ENCODE results near the gene PSAP. TPM values are rescaled to one million over a fixed set of nuclear protein-coding genes. Genes with fewer than 3 reads are reported as not detected.

Gene PSAP
- total RNA-seq, 1 donor from 2014 or later, result 510 TPM

DNA sequence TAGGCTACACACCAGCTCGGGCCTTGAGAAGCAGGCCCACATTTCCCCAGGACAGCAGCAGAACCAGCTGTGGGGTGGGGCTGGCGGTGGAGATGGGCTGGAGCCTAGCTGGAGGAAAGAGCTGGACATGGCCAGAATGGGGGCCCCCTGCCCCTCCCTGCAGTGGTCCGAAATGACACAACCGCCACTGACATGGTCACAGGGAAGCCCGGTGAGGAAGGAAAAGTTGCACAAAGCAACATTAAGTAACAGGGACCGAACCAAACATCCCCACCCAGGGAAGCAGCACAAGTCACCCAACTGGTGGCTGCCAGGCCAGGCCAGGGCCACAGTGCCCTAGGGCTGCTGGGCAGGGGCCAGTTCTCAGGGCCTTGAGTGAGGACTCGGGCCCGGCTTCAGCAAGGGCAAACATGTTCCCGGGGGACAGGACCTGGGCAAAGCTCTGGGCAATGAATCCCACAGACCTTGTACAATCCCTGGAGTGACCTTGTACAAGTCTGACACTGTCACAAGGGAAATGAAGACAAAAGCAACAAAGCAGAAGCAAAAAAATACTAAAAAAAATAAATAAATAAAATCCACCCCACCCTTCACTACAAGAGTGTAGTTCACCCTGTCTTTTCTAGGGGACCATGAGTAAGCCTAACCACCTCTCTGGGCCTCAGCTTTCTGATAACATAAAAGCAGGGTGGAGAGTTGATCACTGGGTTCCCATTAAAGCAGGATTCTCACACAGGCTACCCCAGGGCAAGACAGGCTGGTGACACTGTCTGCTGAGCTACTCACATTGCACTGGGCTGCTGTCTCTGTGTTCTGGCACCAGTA, 33.0 kb downstream of the PSAP start:
- peaks cover 20% of the 10 kb centered on the region for H3K36me3 Mint-ChIP-seq (ENCODE audit: insufficient read depth)
- TF ChIP-seq, protein P1, sequence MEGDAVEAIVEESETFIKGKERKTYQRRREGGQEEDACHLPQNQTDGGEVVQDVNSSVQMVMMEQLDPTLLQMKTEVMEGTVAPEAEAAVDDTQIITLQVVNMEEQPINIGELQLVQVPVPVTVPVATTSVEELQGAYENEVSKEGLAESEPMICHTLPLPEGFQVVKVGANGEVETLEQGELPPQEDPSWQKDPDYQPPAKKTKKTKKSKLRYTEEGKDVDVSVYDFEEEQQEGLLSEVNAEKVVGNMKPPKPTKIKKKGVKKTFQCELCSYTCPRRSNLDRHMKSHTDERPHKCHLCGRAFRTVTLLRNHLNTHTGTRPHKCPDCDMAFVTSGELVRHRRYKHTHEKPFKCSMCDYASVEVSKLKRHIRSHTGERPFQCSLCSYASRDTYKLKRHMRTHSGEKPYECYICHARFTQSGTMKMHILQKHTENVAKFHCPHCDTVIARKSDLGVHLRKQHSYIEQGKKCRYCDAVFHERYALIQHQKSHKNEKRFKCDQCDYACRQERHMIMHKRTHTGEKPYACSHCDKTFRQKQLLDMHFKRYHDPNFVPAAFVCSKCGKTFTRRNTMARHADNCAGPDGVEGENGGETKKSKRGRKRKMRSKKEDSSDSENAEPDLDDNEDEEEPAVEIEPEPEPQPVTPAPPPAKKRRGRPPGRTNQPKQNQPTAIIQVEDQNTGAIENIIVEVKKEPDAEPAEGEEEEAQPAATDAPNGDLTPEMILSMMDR (IDR thresholded peaks at IDR 0.05; ENCODE audit: unreplicated experiment), result no peak
- no peak overlapping the region for H3K4me3 Mint-ChIP-seq (ENCODE audit: low read depth)
- no peaks in the 10 kb centered on the region for H3K4me1 Mint-ChIP-seq (ENCODE audit: low read depth)
- no peaks in the 10 kb centered on the region for H3K27me3 Mint-ChIP-seq
- H3K27ac Mint-ChIP-seq, result no peak overlapping the region
- no peaks in the 10 kb centered on the region for H3K9me3 Mint-ChIP-seq (ENCODE audit: low read depth)
- no peak for DNase-seq (ENCODE audit: low spot score, unreplicated experiment)

DNA sequence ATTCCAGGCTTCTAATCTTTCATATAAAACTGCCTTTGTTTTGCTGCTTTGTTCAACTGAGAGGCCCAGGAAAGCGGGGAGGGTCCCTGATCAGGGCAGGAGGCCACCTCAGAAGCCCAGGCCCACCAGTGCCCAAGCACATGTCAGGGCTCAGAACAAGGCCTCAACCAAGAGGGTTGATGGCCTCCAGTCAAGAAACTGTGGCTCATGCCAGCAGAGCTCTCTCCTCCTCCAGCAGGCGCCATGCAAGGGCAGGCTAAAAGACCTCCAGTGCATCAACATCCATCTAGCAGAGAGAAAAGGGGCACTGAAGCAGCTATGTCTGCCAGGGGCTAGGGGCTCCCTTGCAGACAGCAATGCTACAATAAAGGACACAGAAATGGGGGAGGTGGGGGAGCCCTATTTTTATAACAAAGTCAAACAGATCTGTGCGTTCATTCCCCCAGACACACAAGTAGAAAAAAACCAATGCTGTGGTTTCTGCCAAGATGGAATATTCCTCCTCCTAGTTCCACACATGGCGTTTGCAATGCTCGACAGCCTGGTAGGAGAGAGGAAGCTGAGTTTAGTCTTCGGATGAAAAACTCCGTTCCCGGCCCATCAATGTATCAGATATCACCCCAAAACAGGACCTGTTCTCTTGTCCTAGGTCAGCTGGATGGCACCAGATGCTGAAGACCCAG, 34.0 kb downstream of the PSAP start:
- DNase-seq (ENCODE audit: low spot score, unreplicated experiment), result no peak
- H3K4me3 Mint-ChIP-seq (ENCODE audit: low read depth), result no peak overlapping the region
- TF ChIP-seq, protein P1 (IDR thresholded peaks at IDR 0.05; ENCODE audit: unreplicated experiment), result no peak
- H3K9me3 Mint-ChIP-seq (ENCODE audit: low read depth), result no peaks in the 10 kb centered on the region
- peaks cover 20% of the 10 kb centered on the region for H3K36me3 Mint-ChIP-seq (ENCODE audit: insufficient read depth)
- no peaks in the 10 kb centered on the region for H3K4me1 Mint-ChIP-seq (ENCODE audit: low read depth)
- no peak overlapping the region for H3K27ac Mint-ChIP-seq
- no peaks in the 10 kb centered on the region for H3K27me3 Mint-ChIP-seq

DNA sequence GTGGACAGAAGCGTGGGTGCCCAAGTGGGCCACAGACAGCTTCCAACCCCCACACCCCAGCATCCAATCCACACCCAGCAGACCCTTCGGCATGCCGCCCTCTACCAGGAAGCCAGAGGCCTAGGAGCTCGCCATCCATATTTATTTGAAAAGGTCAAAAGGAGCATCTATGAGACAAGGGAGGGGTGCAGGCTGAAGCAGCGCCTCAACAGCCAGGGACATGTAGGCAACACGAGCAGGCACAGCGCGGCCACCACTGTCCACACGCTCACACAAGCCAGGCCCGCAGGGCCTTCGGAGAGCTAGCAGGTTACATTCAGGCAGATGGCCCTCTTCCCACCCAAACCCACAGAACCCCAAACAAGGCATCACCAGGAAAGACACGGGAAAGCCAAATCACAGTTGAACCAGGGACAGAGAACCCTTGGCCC, 34.6 kb downstream of the PSAP start:
- H3K27ac Mint-ChIP-seq, result no peak overlapping the region
- no peaks in the 10 kb centered on the region for H3K9me3 Mint-ChIP-seq (ENCODE audit: low read depth)
- DNase-seq (ENCODE audit: low spot score, unreplicated experiment), result no peak
- TF ChIP-seq, protein P1 (IDR thresholded peaks at IDR 0.05; ENCODE audit: unreplicated experiment), result no peak
- H3K27me3 Mint-ChIP-seq, result no peaks in the 10 kb centered on the region
- no peak overlapping the region for H3K4me3 Mint-ChIP-seq (ENCODE audit: low read depth)
- H3K4me1 Mint-ChIP-seq (ENCODE audit: low read depth), result no peaks in the 10 kb centered on the region
- H3K36me3 Mint-ChIP-seq (ENCODE audit: insufficient read depth), result peaks cover 20% of the 10 kb centered on the region

DNA sequence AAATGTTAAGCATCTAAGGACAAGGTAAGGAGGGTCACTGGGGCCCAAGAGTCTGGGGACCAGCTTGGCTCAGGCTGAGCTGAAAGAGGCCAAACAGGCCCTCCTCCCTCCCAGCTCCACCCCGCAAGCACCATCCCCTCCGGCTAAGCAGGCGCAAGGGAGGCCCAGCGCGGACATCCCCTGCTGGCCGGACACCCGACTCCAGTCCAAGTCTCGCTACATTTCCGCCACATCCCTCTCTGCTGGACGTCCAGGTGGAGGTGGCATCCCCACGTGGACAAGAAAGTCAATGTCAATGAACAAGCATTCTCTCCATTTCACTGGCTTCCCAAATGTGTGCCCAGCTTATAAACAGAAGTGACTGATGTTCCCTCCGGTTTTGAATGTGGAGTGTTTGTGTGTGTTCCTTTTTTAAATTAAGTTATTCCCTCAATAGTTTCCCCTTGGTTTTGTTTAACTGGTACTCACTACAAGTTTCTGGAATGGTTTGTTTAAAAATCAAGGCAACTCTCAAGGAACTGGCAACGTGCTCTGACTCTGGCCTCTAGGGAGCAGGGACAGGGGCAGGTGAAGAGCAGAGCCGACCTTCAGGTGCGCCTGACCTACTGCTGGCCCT, 35.4 kb downstream of the PSAP start:
- no peaks in the 10 kb centered on the region for H3K27me3 Mint-ChIP-seq
- no peaks in the 10 kb centered on the region for H3K9me3 Mint-ChIP-seq (ENCODE audit: low read depth)
- TF ChIP-seq, protein P1 (IDR thresholded peaks at IDR 0.05; ENCODE audit: unreplicated experiment), result no peak
- no peak overlapping the region for H3K4me3 Mint-ChIP-seq (ENCODE audit: low read depth)
- H3K36me3 Mint-ChIP-seq (ENCODE audit: insufficient read depth), result peaks cover 17% of the 10 kb centered on the region
- H3K4me1 Mint-ChIP-seq (ENCODE audit: low read depth), result no peaks in the 10 kb centered on the region
- H3K27ac Mint-ChIP-seq, result no peak overlapping the region
- no peak for DNase-seq (ENCODE audit: low spot score, unreplicated experiment)

DNA sequence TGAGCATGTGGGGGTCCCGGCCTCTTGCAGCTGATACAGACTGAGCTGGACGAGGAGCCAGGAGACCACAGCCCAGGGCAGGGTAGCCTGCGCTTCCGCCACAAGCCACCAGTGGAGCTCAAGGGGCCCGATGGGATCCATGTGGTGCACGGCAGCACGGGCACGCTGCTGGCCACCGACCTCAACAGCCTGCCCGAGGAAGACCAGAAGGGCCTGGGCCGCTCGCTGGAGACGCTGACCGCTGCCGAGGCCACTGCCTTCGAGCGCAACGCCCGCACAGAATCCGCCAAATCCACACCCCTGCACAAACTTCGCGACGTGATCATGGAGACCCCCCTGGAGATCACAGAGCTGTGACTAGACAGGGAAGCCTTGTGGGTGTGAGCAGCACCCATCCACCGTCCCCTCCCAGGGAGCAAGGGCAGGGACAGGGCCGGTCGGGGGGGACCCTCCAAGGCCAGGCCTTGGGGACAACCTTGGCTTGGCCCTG, 36.1 kb downstream of the PSAP start:
- TF ChIP-seq, protein P1 (IDR thresholded peaks at IDR 0.05; ENCODE audit: unreplicated experiment), result no peak
- no peak for DNase-seq (ENCODE audit: low spot score, unreplicated experiment)
- no peak overlapping the region for H3K4me3 Mint-ChIP-seq (ENCODE audit: low read depth)
- H3K9me3 Mint-ChIP-seq (ENCODE audit: low read depth), result no peaks in the 10 kb centered on the region
- H3K27ac Mint-ChIP-seq, result peak overlapping the region; percentile 31
- H3K4me1 Mint-ChIP-seq (ENCODE audit: low read depth), result no peaks in the 10 kb centered on the region
- peaks cover 17% of the 10 kb centered on the region for H3K36me3 Mint-ChIP-seq (ENCODE audit: insufficient read depth)
- no peaks in the 10 kb centered on the region for H3K27me3 Mint-ChIP-seq
